H1 (cell line): ENCODE results near the gene DCUN1D3. TPM values are rescaled to one million over a fixed set of nuclear protein-coding genes. Genes with fewer than 3 reads are reported as not detected.

ENCODE experiments used
- CTCF ChIA-PET: fragments of 300-600 bp; sonication (Branson Sonifier 250); formaldehyde crosslinking; loops from one replicate; lab custom pipeline; 2021; ENCODE audit not compliant: partially characterized antibody; lab: Charles Lee
- POLR2A ChIA-PET: fragments of 300-600 bp; sonication (Branson Sonifier 250); formaldehyde crosslinking; loops from one replicate; lab custom pipeline; 2021; ENCODE audit warnings: inconsistent platforms; ENCODE audit not compliant: partially characterized antibody; lab: Charles Lee
- DNase-seq, 2 experiments: peaks; one replicate each; pipeline versions ENCODE4 v3.0.0 to v3.0.0-alpha.2; 2010 to 2022; ENCODE audit warnings: low spot score in 2 of 2, low read depth in 1 of 2, mixed read lengths in 1 of 2
- FAIRE-seq: peaks from 2 replicates; lab custom pipeline; 2011; peaks lifted over from hg19 to GRCh38; lab: Jason Lieb, UNC
- H2AFZ ChIP-seq: 2 replicates; pipeline ENCODE4 v1.8.1; 2012; ENCODE audit warnings: low read length, inconsistent platforms
- H2AK5ac ChIP-seq: 2 replicates; pipeline ENCODE4 v1.6.1; 2013; ENCODE audit warnings: low read depth, low read length
- H2BK120ac ChIP-seq: replicated peaks from 2 replicates; pipeline ENCODE3; 2013; ENCODE audit warnings: low read depth, low read length, inconsistent platforms
- H2BK12ac ChIP-seq: 2 replicates; pipeline ENCODE4 v1.6.1; 2013; ENCODE audit warnings: low read depth, low read length
- H2BK15ac ChIP-seq: 2 replicates; pipeline ENCODE4 v1.6.1; 2013; ENCODE audit warnings: low read length
- H2BK20ac ChIP-seq: 2 replicates; pipeline ENCODE4 v1.6.1; 2013; ENCODE audit warnings: low read length
- H2BK5ac ChIP-seq: 2 replicates; pipeline ENCODE4 v1.6.1; 2013; ENCODE audit warnings: low read depth, low read length
- H3K14ac ChIP-seq: 2 replicates; pipeline ENCODE4 v1.6.1; 2013; ENCODE audit warnings: inconsistent platforms; ENCODE audit not compliant: insufficient read length
- H3K18ac ChIP-seq: 2 replicates; pipeline ENCODE4 v1.6.1; 2013; ENCODE audit warnings: low read length; ENCODE audit errors: extremely low read depth
- H3K23ac ChIP-seq: 2 replicates; pipeline ENCODE4 v1.6.1; 2013; ENCODE audit warnings: inconsistent platforms; ENCODE audit not compliant: insufficient read length
- H3K23me2 ChIP-seq: 2 replicates; pipeline ENCODE4 v1.6.1; 2013; ENCODE audit warnings: low read depth, low read length
- H3K27ac ChIP-seq: 2 replicates; pipeline ENCODE4 v1.6.1; 2011; ENCODE audit warnings: low read depth, low read length, inconsistent platforms
- H3K27me3 ChIP-seq, 4 experiments: replicated peaks in 1 of 4; 1 replicate in 1 of 4; 2 replicates in 3 of 4; pipeline versions ENCODE4 v1.6.1 to v1.8.1; 2011 to 2013; ENCODE audit warnings: low read length in 3 of 4, mild to moderate bottlenecking in 3 of 4, inconsistent platforms in 2 of 4, mixed read lengths in 2 of 4, moderate library complexity in 1 of 4; ENCODE audit not compliant: control insufficient read depth in 3 of 4, insufficient read depth in 3 of 4; ENCODE audit errors: extremely low read depth in 1 of 4
- H3K36me3 ChIP-seq, 4 experiments: 2 replicates each; pipeline versions ENCODE4 v1.6.1 to v1.8.1; 2011 to 2013; ENCODE audit warnings: mild to moderate bottlenecking in 4 of 4, low read length in 3 of 4, moderate library complexity in 2 of 4, control low read depth in 1 of 4, inconsistent platforms in 1 of 4; ENCODE audit not compliant: insufficient read depth in 4 of 4, control insufficient read depth in 2 of 4
- H3K4ac ChIP-seq: replicated peaks from 2 replicates; pipeline ENCODE3; 2013; ENCODE audit warnings: low read length, low read depth, mixed read lengths, inconsistent platforms; ENCODE audit not compliant: insufficient read length
- H3K4me1 ChIP-seq, 4 experiments: replicated peaks in 1 of 4; 1 replicate in 1 of 4; 2 replicates in 3 of 4; pipeline versions ENCODE4 v1.6.1 to v1.8.1; 2011 to 2013; ENCODE audit warnings: low read length in 3 of 4, inconsistent platforms in 2 of 4, mixed read lengths in 1 of 4; ENCODE audit not compliant: insufficient read depth in 4 of 4, control insufficient read depth in 3 of 4
- H3K4me2 ChIP-seq, 2 experiments: 2 replicates each; pipeline versions ENCODE4 v1.6.1 to v1.8.1; 2011 to 2013; ENCODE audit warnings: low read depth in 2 of 2, low read length in 2 of 2, control low read depth in 1 of 2, inconsistent platforms in 1 of 2, mild to moderate bottlenecking in 1 of 2; ENCODE audit not compliant: insufficient read depth in 1 of 2
- H3K4me3 ChIP-seq, 4 experiments: fragments of 200-600, 300-600 bp in 1 of 4; sonication (generic), shearing (Covaris generic), sonication (Bioruptor Twin) in 1 of 4; 2 replicates each; pipeline versions ENCODE4 v1.5.1 to v1.8.1; 2011 to 2016; ENCODE audit warnings: low read length in 4 of 4, low read depth in 3 of 4, control low read depth in 2 of 4, inconsistent platforms in 2 of 4, mild to moderate bottlenecking in 2 of 4, mixed read lengths in 1 of 4, moderate library complexity in 1 of 4; ENCODE audit not compliant: insufficient read depth in 2 of 4; ENCODE audit errors: extremely low read depth in 1 of 4
- H3K56ac ChIP-seq: replicated peaks from 2 replicates; pipeline ENCODE3; 2013; ENCODE audit warnings: low read depth, mild to moderate bottlenecking, mixed read lengths, low read length, inconsistent platforms; ENCODE audit not compliant: insufficient read length
- H3K79me1 ChIP-seq: 2 replicates; pipeline ENCODE4 v1.6.1; 2013; ENCODE audit warnings: low read depth, low read length, control low read depth
- H3K79me2 ChIP-seq, 2 experiments: 2 replicates each; pipeline versions ENCODE4 v1.6.1 to v1.8.1; 2012 to 2013; ENCODE audit warnings: low read length in 2 of 2, mild to moderate bottlenecking in 2 of 2, inconsistent platforms in 1 of 2; ENCODE audit not compliant: insufficient read depth in 2 of 2, control insufficient read depth in 1 of 2
- H3K9ac ChIP-seq, 4 experiments: replicated peaks in 1 of 4; 1 replicate in 1 of 4; 2 replicates in 3 of 4; pipeline versions ENCODE4 v1.6.1 to v1.8.1; 2011 to 2013; ENCODE audit warnings: low read depth in 3 of 4, low read length in 3 of 4, control low read depth in 2 of 4, mild to moderate bottlenecking in 2 of 4, moderate library complexity in 2 of 4, inconsistent platforms in 1 of 4; ENCODE audit errors: extremely low read depth in 1 of 4
- H3K9me3 ChIP-seq, 2 experiments: 2 replicates each; pipeline versions ENCODE4 v1.6.1 to v1.8.1; 2012 to 2013; ENCODE audit warnings: mild to moderate bottlenecking in 2 of 2, moderate library complexity in 2 of 2, control low read depth in 1 of 2, inconsistent platforms in 1 of 2, low read depth in 1 of 2, low read length in 1 of 2, mixed read lengths in 1 of 2; ENCODE audit not compliant: insufficient read depth in 2 of 2
- H4K20me1 ChIP-seq, 2 experiments: replicated peaks in 1 of 2; 2 replicates each; pipeline versions ENCODE3 to v1.8.1; 2011 to 2013; ENCODE audit warnings: inconsistent platforms in 2 of 2, low read length in 2 of 2, mild to moderate bottlenecking in 1 of 2; ENCODE audit not compliant: insufficient read depth in 2 of 2, control insufficient read depth in 1 of 2
- H4K5ac ChIP-seq: 2 replicates; pipeline ENCODE4 v1.6.1; 2013; ENCODE audit warnings: low read length, low read depth, mixed read lengths, inconsistent platforms; ENCODE audit not compliant: insufficient read length
- H4K8ac ChIP-seq: 2 replicates; pipeline ENCODE4 v1.8.0; 2013; ENCODE audit warnings: mild to moderate bottlenecking, moderate library complexity, low read length, inconsistent platforms; ENCODE audit not compliant: insufficient read depth; ENCODE audit errors: extremely low read depth
- H4K91ac ChIP-seq: replicated peaks from 2 replicates; pipeline ENCODE3; 2013; ENCODE audit warnings: low read length, mixed read lengths, inconsistent platforms; ENCODE audit not compliant: insufficient read length
- CEBPB ChIP-seq: IDR thresholded peaks from 2 replicates; pipeline ENCODE4 v1.6.1; 2012; ENCODE audit warnings: low read depth, low read length
- EZH2 ChIP-seq: fragments of 200-600 bp; sonication (generic); IDR thresholded peaks from 2 replicates; pipeline ENCODE4 v1.7.1; 2012; ENCODE audit warnings: low read depth, mild to moderate bottlenecking, moderate library complexity, low read length, inconsistent platforms; ENCODE audit not compliant: severe bottlenecking
- GTF2F1 ChIP-seq: IDR thresholded peaks from 2 replicates; pipeline ENCODE4 v1.6.1; 2012; ENCODE audit warnings: low read depth, low read length, improper control_type of control experiment, borderline replicate concordance
- MAFK ChIP-seq: IDR thresholded peaks from 2 replicates; pipeline ENCODE4 v1.6.1; 2012; ENCODE audit warnings: low read depth, mild to moderate bottlenecking, improper control_type of control experiment, low read length
- POU5F1 ChIP-seq: IDR thresholded peaks from 2 replicates; pipeline ENCODE4 v1.6.1; 2011; ENCODE audit warnings: low read depth, mild to moderate bottlenecking, low read length, moderate library complexity
- RXRA ChIP-seq: IDR thresholded peaks from 2 replicates; pipeline ENCODE4 v1.6.1; 2011; ENCODE audit warnings: low read depth, mild to moderate bottlenecking, low read length, moderate library complexity; ENCODE audit not compliant: insufficient read depth
- SIN3A ChIP-seq, 2 experiments: IDR thresholded peaks in 1 of 2; conservative IDR thresholded peaks in 1 of 2; 2 replicates each; pipeline ENCODE4 v1.6.1; 2011 to 2012; ENCODE audit warnings: low read length in 2 of 2, improper control_type of control experiment in 1 of 2, low read depth in 1 of 2, mild to moderate bottlenecking in 1 of 2
- SP2 ChIP-seq: IDR thresholded peaks from 2 replicates; pipeline ENCODE4 v1.6.1; 2012; ENCODE audit warnings: mild to moderate bottlenecking, low read length, inconsistent platforms
- SP4 ChIP-seq: IDR thresholded peaks from 2 replicates; pipeline ENCODE4 v1.6.1; 2012; ENCODE audit warnings: low read length, inconsistent platforms
- TAF1 ChIP-seq: IDR thresholded peaks from 2 replicates; pipeline ENCODE4 v1.6.1; 2011; ENCODE audit warnings: mild to moderate bottlenecking, low read depth, low read length
- TAF7 ChIP-seq: optimal IDR thresholded peaks from 2 replicates; pipeline ENCODE3; 2011; ENCODE audit warnings: low read depth, mild to moderate bottlenecking, inconsistent platforms, low read length, moderate library complexity, borderline replicate concordance
- TCF12 ChIP-seq: IDR thresholded peaks from 2 replicates; pipeline ENCODE4 v1.6.1; 2011; ENCODE audit warnings: low read depth, mild to moderate bottlenecking, low read length
- whole genome bisulfite sequencing, 2 experiments: shearing (Covaris generic) in 1 of 2; methylation state at CpG; one replicate each; pipeline versions ENCODE4 v1.1.6 to v1.1.7; 2013 to 2015; ENCODE audit warnings: low lambda C conversion rate in 2 of 2, mixed read lengths in 2 of 2, inconsistent platforms in 1 of 2, low coverage in 1 of 2, missing lambda C conversion rate in 1 of 2; ENCODE audit not compliant: insufficient replicate concordance in 2 of 2, insufficient coverage in 1 of 2, insufficient read length in 1 of 2; ENCODE audit errors: extremely low coverage in 1 of 2, missing lambda C conversion rate in 1 of 2; 5-methylcytosine and 5-hydroxymethylcytosine counted together
- polyA plus RNA-seq, 7 experiments: library from polyadenylated mRNA; depleted of rRNA in 3 of 7; stranded (reverse) in 5 of 7; unstranded in 2 of 7; fragments of >200 nt in 5 of 7; fragments of 200-250 nt in 2 of 7; gene quantifications; 1 replicate in 5 of 7; 2 replicates in 1 of 7; 4 replicates in 1 of 7; pipeline versions ENCODE4 v1.2.1 to v1.2.3, GENCODE V29; 2011 to 2013; ENCODE audit warnings: missing spikeins in 2 of 7, mixed read lengths in 2 of 7
- total RNA-seq: library from RNA; stranded (reverse); fragmentation: NEBNext Ultra II Directional; extraction: Animal tissue kit (Norgen Biotek cat#: 25700); gene quantifications from 2 replicates; pipeline ENCODE4 v1.2.1, GENCODE V29; 2021

The DCUN1D3 gene
- total and polyA plus RNA-seq, 2 of the 8 experiments (the other 6 are each of a cell fraction or from before 2014, with no cell fraction given), result 3.5 to 18.2 TPM

GRCh38 chr16:20894388-20894787 lies 5.8 kb downstream of the DCUN1D3 start:
- FAIRE-seq, result no peak
- POLR2A ChIA-PET, result interaction anchor here (1.2 kb wide), 1 partner anchor 14 kb away, joined by 3 read pairs; no protein-coding TSS in a partner anchor
- no peak overlapping the region for H3K4ac ChIP-seq

More at GRCh38 chr16:20894388-20894787, 5.8 kb downstream of the DCUN1D3 start:
- Histone ChIP-seq H3K56ac (no peak overlapping the region), H4K20me1 (no peaks in the 10 kb centered on the region), H3K23ac (no peak overlapping the region), H2AFZ (no peak overlapping the region), H3K79me1 (peaks cover 11% of the 10 kb centered on the region), H3K27me3 (no peaks in the 10 kb centered on the region), H3K23me2 (peaks cover 2% of the 10 kb centered on the region; the same call in 1 of the 2 replicates), H3K79me2 (peaks cover 6 to 90% of the 10 kb centered on the region in 2 experiments; a peak in 2 of 4 replicates), H3K27ac (no peak overlapping the region), H3K14ac (no peak overlapping the region), H3K18ac (no peak overlapping the region), H3K4me3 (no peak overlapping the region), H2BK15ac (no peak overlapping the region), H3K9ac (no peak overlapping the region), H4K5ac (no peak overlapping the region), H2BK120ac (no peak overlapping the region), H2BK12ac (no peak overlapping the region), H4K91ac (no peak overlapping the region)
- CTCF ChIA-PET, result no interaction called here
- TF ChIP-seq SP4 (no peak), TCF12 (no peak), RXRA (no peak), SIN3A (conservative IDR thresholded peaks at IDR 0.05 in 1 of 2, IDR thresholded peaks at IDR 0.05 in 1 of 2; ENCODE audit: low read depth in 1 of 2, low read length in 2 of 2) (no peak), GTF2F1 (no peak), MAFK (no peak), TAF1 (no peak), EZH2 (no peak), CEBPB (no peak), TAF7 (no peak), POU5F1 (no peak), SP2 (no peak)
- TF ChIP-seq, all 59 proteins: peak for 0
- Histone ChIP-seq H3K9me3 (no peaks in the 10 kb centered on the region), H3K4me1 (peaks cover 0 to 12% (median 5%) of the 10 kb centered on the region in 4 experiments; a peak in 4 of 7 replicates), H2BK5ac (no peak overlapping the region), H2AK5ac (no peak overlapping the region), H2BK20ac (no peak overlapping the region), H4K8ac (no peak overlapping the region), H3K36me3 (peaks cover 0 to 13% (median 5%) of the 10 kb centered on the region in 4 experiments; a peak in 4 of 8 replicates), H3K4me2 (no peak overlapping the region)
- DNase-seq, result no peak
- WGBS, 2 experiments, result 97% methylated on average over 2 of the region's 2 CpGs; no CpG with 5 or more reads in 1 of the 2 experiments
